Ammon's horn (tissue), 1 donor: ENCODE results near the gene HMGCL.
"Not testable (repeated sequence)": the region's sequence is repeated elsewhere in the genome, so short reads cannot be mapped to it uniquely, and the experiment has no call there.

Experiments used
- DNase-seq: peaks from one replicate; pipeline ENCODE4 v3.0.0-alpha.2; 2016; ENCODE audit warnings: low spot score

The HMGCL gene

GRCh38 chr1:23825076-23825761, at the start of gene HMGCL:
HMGCL (minus strand) TSS chr1:23825429; CDS start chr1:23825415, 14 bp downstream.
- peak; percentile 93 for DNase-seq

GRCh38 chr1:23872421-23872820, 47.2 kb upstream of the HMGCL start:
- no peak for DNase-seq

- peak; percentile 28 for DNase-seq
Measured at GRCh38 chr1:23869051-23869450, 43.8 kb upstream of the HMGCL start.

GRCh38 chr1:23868557-23869016, 43.4 kb upstream of the HMGCL start:
- DNase-seq, result peak; percentile 41

- DNase-seq, result peak; percentile 96
Measured at GRCh38 chr1:23867895-23868556, 42.8 kb upstream of the HMGCL start, which contains the start of gene FUCA1. FUCA1 (minus strand) TSS chr1:23868290; CDS start chr1:23868286, 4 bp downstream.

- DNase-seq, result no peak
Measured at GRCh38 chr1:23867542-23867894, 42.3 kb upstream of the HMGCL start.

- DNase-seq, result peak; percentile 48
Measured at GRCh38 chr1:23865543-23865930, 40.3 kb upstream of the HMGCL start.

GRCh38 chr1:23864801-23865542, 39.7 kb upstream of the HMGCL start:
- DNase-seq, result no peak

- DNase-seq, result no peak
Measured at GRCh38 chr1:23862640-23863039, 37.4 kb upstream of the HMGCL start.

GRCh38 chr1:23854568-23854967, 29.3 kb upstream of the HMGCL start:
- DNase-seq, result no peak

GRCh38 chr1:23853124-23853523, 27.9 kb upstream of the HMGCL start:
- not testable (repeated sequence) for DNase-seq

GRCh38 chr1:23851406-23851805, 26.2 kb upstream of the HMGCL start:
- not testable (repeated sequence) for DNase-seq

GRCh38 chr1:23848673-23849616, 23.7 kb upstream of the HMGCL start:
- DNase-seq, result no peak

- DNase-seq, result not testable (repeated sequence)
Measured at GRCh38 chr1:23847482-23848095, 22.4 kb upstream of the HMGCL start.

- DNase-seq, result no peak
Measured at GRCh38 chr1:23845163-23845562, 19.9 kb upstream of the HMGCL start.

- DNase-seq, result no peak
Measured at GRCh38 chr1:23843644-23844043, 18.4 kb upstream of the HMGCL start.

GRCh38 chr1:23838401-23838866, 13.2 kb upstream of the HMGCL start:
- peak; percentile 61 for DNase-seq

GRCh38 chr1:23837908-23838307, 12.7 kb upstream of the HMGCL start:
- no peak for DNase-seq

GRCh38 chr1:23836037-23836436, 10.8 kb upstream of the HMGCL start:
- DNase-seq, result no peak

- DNase-seq, result not testable (repeated sequence)
Measured at GRCh38 chr1:23834156-23834555, 8.9 kb upstream of the HMGCL start.

GRCh38 chr1:23827717-23828116, 2.5 kb upstream of the HMGCL start:
- DNase-seq, result no peak
